Measurements from ENCODE around the gene CASZ1. TPM values are rescaled to one million over a fixed set of nuclear protein-coding genes. Genes with fewer than 3 reads are reported as not detected.
A peak's percentile ranks its signal among the peaks of the same experiment; 100 is the strongest.

Gene CASZ1
- total RNA-seq, 1 donor from 2014 or later: 1.6 TPM

- DNase-seq (ENCODE audit: low spot score in 2 of 2) (no peak), FAIRE-seq (no peak)
Measured at GRCh38 chr1:10827377-10828333, 31.2 kb upstream of the CASZ1 start.

DNA sequence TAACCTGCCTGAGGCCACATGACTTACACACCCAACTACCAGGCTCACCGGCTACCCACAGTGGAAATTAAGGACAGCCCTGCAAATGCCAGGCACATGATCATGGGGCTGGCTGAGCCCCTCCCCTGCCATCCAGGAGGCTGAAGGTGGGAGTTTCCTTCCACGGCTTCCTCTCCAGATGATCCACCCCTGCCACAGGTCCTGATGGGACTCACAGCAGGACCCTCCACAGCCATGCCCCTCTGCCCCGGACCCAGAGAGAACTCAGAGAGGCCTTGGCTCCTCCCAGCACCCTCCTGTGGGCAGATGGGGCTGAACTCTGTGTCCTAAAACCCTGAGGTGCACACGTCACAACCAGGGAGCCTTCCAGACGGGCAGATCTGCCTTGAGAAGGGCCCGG lies 29.1 kb upstream of the CASZ1 start:
- FAIRE-seq (no peak), DNase-seq (ENCODE audit: low spot score in 2 of 2) (no peak)

DNA sequence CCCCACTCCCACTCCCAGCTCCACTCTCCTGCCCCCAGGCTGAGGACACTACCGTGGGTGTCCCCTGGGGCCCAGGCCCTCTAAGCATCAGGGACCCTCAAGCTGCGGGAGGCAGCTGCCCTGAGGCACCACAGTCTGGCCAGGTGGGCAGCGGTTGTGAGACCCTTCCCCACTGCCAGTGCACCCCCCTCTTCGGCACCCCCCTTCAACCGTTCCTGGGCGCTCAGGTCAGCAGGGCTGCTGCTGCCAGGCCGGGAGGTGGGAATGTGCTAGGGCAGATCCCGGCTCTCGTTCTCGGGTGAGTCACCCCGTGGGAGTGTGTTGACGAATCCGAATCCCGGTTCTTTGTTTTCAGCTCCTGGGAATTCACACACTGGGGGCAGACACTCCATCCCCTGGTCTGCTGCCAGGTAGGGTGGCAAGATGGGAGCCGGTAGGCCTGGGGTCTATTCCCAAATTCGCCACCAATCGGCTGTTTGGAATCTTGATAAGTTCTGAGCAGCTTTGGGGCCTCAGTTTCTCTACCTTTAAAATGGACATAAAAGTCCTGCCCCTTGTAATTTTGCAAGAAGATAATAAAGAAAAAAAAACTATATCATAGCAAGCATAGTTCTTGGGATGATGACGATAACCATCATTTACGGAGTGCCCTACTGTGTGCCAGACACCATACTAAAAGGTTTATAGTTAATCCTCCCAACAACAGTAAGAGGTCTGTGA lies 28.5 kb upstream of the CASZ1 start:
- no peak for DNase-seq (ENCODE audit: low spot score in 2 of 2)
- FAIRE-seq: no peak

DNA sequence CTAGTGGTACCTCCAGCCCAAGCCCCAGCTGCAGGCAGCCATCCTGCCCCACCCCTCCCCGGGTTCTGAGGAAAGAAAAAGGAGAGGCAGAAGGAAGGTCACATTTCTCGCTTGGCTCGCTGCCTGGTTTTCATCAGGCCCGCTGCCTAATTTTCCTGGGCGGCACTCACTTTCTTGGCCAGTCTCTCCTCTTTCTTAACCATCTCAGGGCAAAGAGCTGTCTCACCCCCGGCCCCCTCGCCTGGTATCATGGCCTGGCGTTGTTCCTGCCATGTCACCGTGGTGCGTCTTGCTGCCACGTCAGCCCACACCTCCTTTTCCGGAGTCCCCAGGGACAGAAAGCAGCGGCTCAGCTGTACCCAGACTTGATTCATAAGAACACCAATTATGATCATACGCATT lies 26.6 kb upstream of the CASZ1 start:
- peak in 1 of 2 donors; percentile 33 for DNase-seq (ENCODE audit: low spot score in 2 of 2)
- no peak for FAIRE-seq

DNA sequence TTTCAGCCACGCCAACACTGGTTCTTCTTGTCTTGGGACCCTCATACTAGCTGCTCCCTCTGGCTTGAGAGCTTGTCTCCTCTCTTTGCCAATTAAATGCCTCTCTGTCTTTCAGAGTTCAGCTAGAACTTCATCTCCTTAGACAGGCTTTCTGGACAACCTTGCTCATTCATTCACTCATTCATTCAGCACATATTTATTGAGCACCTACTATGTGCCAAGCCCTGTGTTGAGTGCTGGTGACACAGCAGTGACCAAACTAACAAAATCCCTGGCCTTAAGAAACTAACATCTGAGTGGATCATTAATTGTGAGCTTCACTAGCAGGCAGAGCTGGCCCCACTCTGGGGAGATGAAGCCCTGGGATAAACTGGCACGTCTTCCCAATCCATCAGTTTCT lies 24.9 kb upstream of the CASZ1 start:
- FAIRE-seq: no peak
- DNase-seq (ENCODE audit: low spot score in 2 of 2): no peak

DNA sequence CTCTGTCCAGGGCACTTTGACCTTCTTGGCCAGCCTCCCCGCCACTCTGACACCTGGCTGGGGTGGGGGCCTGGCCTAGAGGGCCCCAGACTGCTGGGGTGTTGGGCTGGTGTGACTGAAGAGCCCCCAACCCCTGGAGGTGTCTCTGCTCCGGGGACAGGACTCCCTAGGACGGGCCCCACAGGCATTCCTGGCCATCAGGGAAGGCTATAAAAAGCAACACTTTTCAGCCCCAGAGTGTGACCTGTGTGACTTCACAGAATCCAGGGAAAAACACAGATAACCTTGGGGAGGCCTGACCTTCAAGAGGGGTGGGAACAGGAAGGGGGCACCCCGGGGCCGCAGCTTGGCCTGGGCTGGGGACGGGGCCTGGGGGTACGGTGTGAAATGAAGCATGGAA lies 24.0 kb upstream of the CASZ1 start:
- DNase-seq (ENCODE audit: low spot score in 2 of 2) (no peak), FAIRE-seq (no peak)

DNA sequence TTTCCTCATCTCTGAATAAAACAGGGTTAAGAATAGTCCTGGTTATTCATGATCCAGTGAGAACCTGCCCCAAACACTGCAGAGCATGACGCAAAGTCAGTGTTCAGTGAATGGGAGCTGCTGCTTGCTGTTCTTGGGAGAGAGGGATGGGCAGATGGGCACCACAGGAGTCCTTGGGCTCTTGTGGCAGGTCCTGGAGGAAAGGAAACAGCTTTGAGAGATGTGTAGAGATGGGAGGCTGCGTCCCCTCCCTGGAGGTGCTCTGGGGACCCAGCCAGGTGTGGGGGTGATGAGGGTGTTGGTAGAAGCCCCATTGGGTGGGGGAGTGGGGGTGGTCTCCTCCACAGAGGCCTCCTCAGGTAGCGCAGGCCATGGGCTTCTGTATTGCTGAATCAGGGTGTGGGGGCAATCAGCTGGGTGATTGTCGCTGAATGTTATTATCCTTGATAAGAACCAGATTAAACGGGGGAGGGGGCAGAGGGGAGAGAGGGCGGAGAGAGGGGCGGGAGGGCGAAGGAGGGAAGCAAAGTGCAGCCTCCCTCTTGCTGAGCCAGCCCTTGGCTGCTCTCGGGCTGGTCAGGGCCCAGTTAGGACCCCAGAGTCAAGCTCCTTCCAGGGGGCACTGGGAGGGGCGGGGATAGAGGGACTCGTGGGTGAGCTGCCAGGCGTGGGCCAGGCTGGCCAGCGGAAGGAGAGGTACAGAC lies 22.9 kb upstream of the CASZ1 start:
- no peak for FAIRE-seq

GRCh38 chr1:10818262-10819197 lies 22.1 kb upstream of the CASZ1 start:
- FAIRE-seq: no peak

More for the DNA sequence above, 22.9 kb upstream of the CASZ1 start:
- no peak for DNase-seq (ENCODE audit: low spot score in 2 of 2)

GRCh38 chr1:10816743-10817369 lies 20.4 kb upstream of the CASZ1 start:
- FAIRE-seq (no peak), DNase-seq (ENCODE audit: low spot score in 2 of 2) (no peak)

More at GRCh38 chr1:10818262-10819197, 22.1 kb upstream of the CASZ1 start:
- DNase-seq (ENCODE audit: low spot score in 2 of 2): no peak

GRCh38 chr1:10816233-10816632 lies 19.8 kb upstream of the CASZ1 start:
- DNase-seq (ENCODE audit: low spot score in 2 of 2) (no peak), FAIRE-seq (no peak)

DNA sequence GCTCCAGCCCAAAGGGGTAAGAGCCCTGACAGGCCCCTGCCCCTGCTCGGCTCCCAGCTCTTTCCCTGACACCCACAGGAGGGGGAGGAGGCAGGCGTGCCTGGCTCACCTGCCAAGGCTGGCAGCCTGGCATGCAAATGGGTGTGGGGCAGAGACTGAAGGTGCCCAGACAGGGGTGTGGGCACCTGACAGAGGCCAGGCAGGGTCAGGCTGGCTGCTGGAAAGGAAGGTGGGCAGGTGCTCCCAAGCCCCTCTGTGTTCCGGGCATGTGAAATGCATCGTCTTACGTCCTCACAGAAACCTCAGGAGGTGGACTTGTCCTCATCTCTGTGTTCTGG lies 19.4 kb upstream of the CASZ1 start:
- no peak for FAIRE-seq
- no peak for DNase-seq (ENCODE audit: low spot score in 2 of 2)

GRCh38 chr1:10814976-10815857 lies 18.8 kb upstream of the CASZ1 start:
- FAIRE-seq (no peak), DNase-seq (ENCODE audit: low spot score in 2 of 2) (no peak)

GRCh38 chr1:10814312-10814711 lies 17.9 kb upstream of the CASZ1 start:
- DNase-seq (ENCODE audit: low spot score in 2 of 2) (no peak), FAIRE-seq (no peak)

DNA sequence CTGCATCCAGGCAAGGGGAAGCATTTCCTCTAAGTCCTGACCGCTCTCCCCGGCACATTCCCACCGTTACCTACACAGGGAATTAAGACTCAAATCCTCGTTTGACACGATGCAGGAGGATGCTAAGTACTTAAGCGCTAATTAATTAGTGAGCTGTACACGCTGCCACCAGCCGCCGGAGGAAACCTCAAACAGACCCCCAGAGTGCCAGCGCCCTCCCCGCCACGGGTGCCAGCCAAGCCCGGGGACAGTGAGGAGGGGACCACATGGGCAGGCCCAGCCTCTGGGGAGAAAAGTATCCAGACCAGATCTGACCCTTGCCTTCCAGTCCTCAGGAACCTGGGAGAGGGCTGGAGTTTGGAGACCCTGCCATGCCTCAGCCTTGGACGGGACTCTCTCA lies 17.4 kb upstream of the CASZ1 start:
- FAIRE-seq (no peak), DNase-seq (ENCODE audit: low spot score in 2 of 2) (no peak)

DNA sequence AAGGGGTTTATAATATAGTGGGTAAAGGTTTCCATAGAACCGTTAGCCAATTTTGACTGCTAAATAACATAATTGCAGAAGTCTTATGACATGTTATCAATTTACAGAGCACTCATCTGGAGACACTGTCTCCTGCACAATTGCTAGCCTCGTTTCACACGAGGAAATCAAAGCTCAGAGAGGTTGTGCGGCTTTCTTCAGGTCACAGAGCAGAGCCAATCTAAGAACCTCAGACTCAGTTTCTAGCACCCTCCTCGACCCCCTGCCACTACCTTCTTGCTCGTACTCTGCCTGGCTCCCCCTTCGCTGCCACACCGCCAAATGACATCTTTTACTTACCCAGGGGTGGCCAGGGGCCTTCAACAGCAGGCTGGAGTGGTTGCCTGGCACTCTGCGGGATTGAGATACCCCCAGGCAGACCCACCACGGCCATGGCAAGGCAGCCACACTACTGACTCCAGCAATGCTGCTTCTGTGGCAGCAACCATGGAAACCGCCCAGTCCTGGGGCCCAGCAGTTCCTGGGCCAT lies 16.0 kb upstream of the CASZ1 start:
- DNase-seq (ENCODE audit: low spot score in 2 of 2): no peak
- FAIRE-seq: no peak

- FAIRE-seq: no peak
Measured at GRCh38 chr1:10808441-10808840, 12.0 kb upstream of the CASZ1 start.

DNA sequence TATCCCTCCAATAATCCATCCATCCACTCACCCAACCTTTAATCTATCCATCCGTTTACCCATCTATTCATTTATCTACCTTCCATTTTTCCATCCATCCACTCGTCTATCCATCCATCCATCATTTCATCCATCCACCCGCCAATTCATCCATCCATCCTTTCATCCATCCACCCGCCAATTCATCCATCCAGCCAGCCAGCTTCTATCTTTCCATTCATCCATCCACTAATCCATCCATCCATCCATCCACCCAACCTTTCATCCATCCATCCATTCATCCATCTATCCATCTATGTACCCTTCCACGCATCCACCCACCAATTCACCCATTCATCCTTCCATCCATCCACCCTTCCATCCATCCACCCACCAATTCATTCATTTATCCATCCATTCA lies 10.5 kb upstream of the CASZ1 start:
- FAIRE-seq: no peak
- DNase-seq (ENCODE audit: low spot score in 2 of 2): no peak

More at GRCh38 chr1:10808441-10808840, 12.0 kb upstream of the CASZ1 start:
- DNase-seq (ENCODE audit: low spot score in 2 of 2): no peak

All from frontal cortex (tissue), 4 donors.